ENCODE data around the gene ZNF732.

DNA sequence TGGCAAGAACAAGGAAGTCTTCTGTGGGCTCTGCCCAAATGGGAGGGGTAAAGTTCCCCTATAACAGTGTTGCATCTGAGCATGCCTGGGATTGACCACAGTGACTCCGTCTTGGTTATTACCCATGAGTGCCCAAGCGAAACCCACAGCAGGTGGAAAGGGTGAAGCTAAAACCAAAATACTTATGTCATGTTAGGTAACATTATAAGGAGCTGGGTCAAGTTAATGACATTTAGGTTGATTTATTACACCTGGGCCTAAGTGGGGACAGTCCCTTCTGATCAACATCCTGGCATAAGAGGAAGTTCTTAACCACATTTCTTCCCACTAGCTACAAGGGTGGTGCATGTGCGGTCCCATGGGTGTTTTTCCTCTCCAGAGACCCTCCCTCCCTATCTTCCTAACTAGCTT lies 1.3 kb upstream of the ZNF732 start:
- TF ChIP-seq, protein P1, sequence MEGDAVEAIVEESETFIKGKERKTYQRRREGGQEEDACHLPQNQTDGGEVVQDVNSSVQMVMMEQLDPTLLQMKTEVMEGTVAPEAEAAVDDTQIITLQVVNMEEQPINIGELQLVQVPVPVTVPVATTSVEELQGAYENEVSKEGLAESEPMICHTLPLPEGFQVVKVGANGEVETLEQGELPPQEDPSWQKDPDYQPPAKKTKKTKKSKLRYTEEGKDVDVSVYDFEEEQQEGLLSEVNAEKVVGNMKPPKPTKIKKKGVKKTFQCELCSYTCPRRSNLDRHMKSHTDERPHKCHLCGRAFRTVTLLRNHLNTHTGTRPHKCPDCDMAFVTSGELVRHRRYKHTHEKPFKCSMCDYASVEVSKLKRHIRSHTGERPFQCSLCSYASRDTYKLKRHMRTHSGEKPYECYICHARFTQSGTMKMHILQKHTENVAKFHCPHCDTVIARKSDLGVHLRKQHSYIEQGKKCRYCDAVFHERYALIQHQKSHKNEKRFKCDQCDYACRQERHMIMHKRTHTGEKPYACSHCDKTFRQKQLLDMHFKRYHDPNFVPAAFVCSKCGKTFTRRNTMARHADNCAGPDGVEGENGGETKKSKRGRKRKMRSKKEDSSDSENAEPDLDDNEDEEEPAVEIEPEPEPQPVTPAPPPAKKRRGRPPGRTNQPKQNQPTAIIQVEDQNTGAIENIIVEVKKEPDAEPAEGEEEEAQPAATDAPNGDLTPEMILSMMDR (IDR thresholded peaks at IDR 0.05) = no peak
- no peak for TF ChIP-seq POLR2A (IDR thresholded peaks at IDR 0.05)

Data from esophagus squamous epithelium (tissue), 4 donors.